Astrocyte (in vitro differentiated cells and primary cell): ENCODE measurements around the gene KPNA5. TPM values are rescaled to one million over a fixed set of nuclear protein-coding genes. Genes with fewer than 3 reads are reported as not detected.
"Not testable (repeated sequence)": the region's sequence is repeated elsewhere in the genome, so short reads cannot be mapped to it uniquely, and the experiment has no call there.

Source experiments
- DNase-seq: peaks from one replicate; pipeline ENCODE4 v3.0.0-alpha.2; 2010; ENCODE audit warnings: low read depth
- FAIRE-seq: peaks from 2 replicates; lab custom pipeline; 2011; peaks lifted over from hg19 to GRCh38; lab: Jason Lieb, UNC
- H2AFZ ChIP-seq: 2 replicates; pipeline ENCODE4 v1.6.0; 2012; ENCODE audit warnings: low read depth, low read length, inconsistent platforms
- H3K27ac ChIP-seq: 2 replicates; pipeline ENCODE4 v1.5.1; 2011; ENCODE audit warnings: low read depth, low read length, inconsistent platforms
- H3K27me3 ChIP-seq: 2 replicates; pipeline ENCODE4 v1.6.0; 2011; ENCODE audit warnings: low read length, inconsistent platforms; ENCODE audit not compliant: insufficient read depth
- H3K36me3 ChIP-seq: 2 replicates; pipeline ENCODE4 v1.5.1; 2011; ENCODE audit warnings: low read length, inconsistent platforms; ENCODE audit not compliant: insufficient read depth
- H3K4me1 ChIP-seq: 2 replicates; pipeline ENCODE4 v1.5.1; 2011; ENCODE audit warnings: low read length, inconsistent platforms; ENCODE audit not compliant: insufficient read depth
- H3K4me2 ChIP-seq: 2 replicates; pipeline ENCODE4 v1.6.0; 2012; ENCODE audit warnings: low read length, inconsistent platforms
- H3K4me3 ChIP-seq: 2 replicates; pipeline ENCODE4 v1.5.1; 2011; ENCODE audit warnings: low read depth, mild to moderate bottlenecking, low read length, inconsistent platforms; ENCODE audit not compliant: insufficient read depth
- H3K79me2 ChIP-seq: 2 replicates; pipeline ENCODE4 v1.6.0; 2012; ENCODE audit warnings: mild to moderate bottlenecking, low read length, inconsistent platforms; ENCODE audit not compliant: insufficient read depth
- H3K9ac ChIP-seq: 2 replicates; pipeline ENCODE4 v1.6.0; 2012; ENCODE audit warnings: mild to moderate bottlenecking, low read length, inconsistent platforms
- H3K9me3 ChIP-seq: 2 replicates; pipeline ENCODE4 v1.5.1; 2012; ENCODE audit warnings: low read depth, mild to moderate bottlenecking, low read length, inconsistent platforms; ENCODE audit not compliant: insufficient read depth
- H4K20me1 ChIP-seq: 2 replicates; pipeline ENCODE4 v1.6.0; 2012; ENCODE audit warnings: low read length, inconsistent platforms; ENCODE audit not compliant: insufficient read depth
- H3K27ac Mint-ChIP-seq: one replicate; pipeline ENCODE4 v1.8.0; 2021; ENCODE audit warnings: mild to moderate bottlenecking, mixed read lengths; ENCODE audit not compliant: unreplicated experiment
- H3K27me3 Mint-ChIP-seq: one replicate; pipeline ENCODE4 v1.8.0; 2021; ENCODE audit warnings: low read depth, mixed read lengths; ENCODE audit not compliant: unreplicated experiment
- H3K36me3 Mint-ChIP-seq: one replicate; pipeline ENCODE4 v1.8.0; 2021; ENCODE audit warnings: low read depth, mixed read lengths; ENCODE audit not compliant: unreplicated experiment
- H3K4me1 Mint-ChIP-seq: one replicate; pipeline ENCODE4 v1.8.0; 2021; ENCODE audit warnings: low read depth, mixed read lengths; ENCODE audit not compliant: unreplicated experiment
- H3K4me3 Mint-ChIP-seq: one replicate; pipeline ENCODE4 v1.8.0; 2021; ENCODE audit warnings: mild to moderate bottlenecking, moderate library complexity, mixed read lengths; ENCODE audit not compliant: unreplicated experiment
- H3K9me3 Mint-ChIP-seq: one replicate; pipeline ENCODE4 v1.8.0; 2021; ENCODE audit warnings: mild to moderate bottlenecking, mixed read lengths; ENCODE audit not compliant: unreplicated experiment
- CTCF ChIP-seq: IDR thresholded peaks from 2 replicates; pipeline ENCODE4 v1.5.1; 2011; ENCODE audit warnings: low read depth, mild to moderate bottlenecking, inconsistent platforms, low read length, moderate library complexity; ENCODE audit not compliant: insufficient read depth
- EZH2 ChIP-seq: IDR thresholded peaks from 2 replicates; pipeline ENCODE4 v1.6.1; 2012; ENCODE audit warnings: mild to moderate bottlenecking, low read length, inconsistent platforms; ENCODE audit not compliant: insufficient read depth
- total RNA-seq: library from RNA; stranded (reverse); gene quantifications from 2 replicates; pipeline ENCODE4 v1.2.1, GENCODE V29; 2021

KPNA5 gene
- total RNA-seq, 1 donor from 2014 or later, result 14.3 TPM

GRCh38 chr6:116730513-116730912 lies 49.5 kb downstream of the KPNA5 start:
- Mint-ChIP-seq H3K27me3 (no peaks in the 10 kb centered on the region), H3K36me3 (peaks cover 2% of the 10 kb centered on the region), H3K9me3 (no peaks in the 10 kb centered on the region), H3K27ac (no peak overlapping the region), H3K4me1 (no peaks in the 10 kb centered on the region), H3K4me3 (no peak overlapping the region)
- no peak for FAIRE-seq
- peaks cover 2% of the 10 kb centered on the region for H3K36me3 ChIP-seq
- H3K27ac ChIP-seq, result no peak overlapping the region
- no peak overlapping the region for H3K9ac ChIP-seq
- TF ChIP-seq EZH2, result no peak
- TF ChIP-seq CTCF, result no peak
- H3K27me3 ChIP-seq, result no peaks in the 10 kb centered on the region
- no peak overlapping the region for H3K4me2 ChIP-seq
- no peaks in the 10 kb centered on the region for H4K20me1 ChIP-seq
- H3K4me1 ChIP-seq, result no peaks in the 10 kb centered on the region
- no peaks in the 10 kb centered on the region for H3K9me3 ChIP-seq
- no peaks in the 10 kb centered on the region for H3K79me2 ChIP-seq
- no peak overlapping the region for H2AFZ ChIP-seq
- no peak for DNase-seq
- H3K4me3 ChIP-seq, result no peak overlapping the region

- no peaks in the 10 kb centered on the region for H4K20me1 ChIP-seq
- Mint-ChIP-seq H3K27me3 (no peaks in the 10 kb centered on the region), H3K36me3 (peaks cover 9% of the 10 kb centered on the region), H3K27ac (no peak overlapping the region), H3K9me3 (peaks cover 4% of the 10 kb centered on the region), H3K4me1 (no peaks in the 10 kb centered on the region), H3K4me3 (no peak overlapping the region)
- no peak for FAIRE-seq
- no peak overlapping the region for H3K4me2 ChIP-seq
- no peaks in the 10 kb centered on the region for H3K36me3 ChIP-seq
- H3K4me1 ChIP-seq, result no peaks in the 10 kb centered on the region
- H3K27me3 ChIP-seq, result no peaks in the 10 kb centered on the region
- no peaks in the 10 kb centered on the region for H3K9me3 ChIP-seq
- no peak overlapping the region for H3K27ac ChIP-seq
- no peak overlapping the region for H3K4me3 ChIP-seq
- H3K9ac ChIP-seq, result no peak overlapping the region
- no peak for DNase-seq
- H3K79me2 ChIP-seq, result no peaks in the 10 kb centered on the region
- TF ChIP-seq CTCF, result no peak
- no peak for TF ChIP-seq EZH2
- no peak overlapping the region for H2AFZ ChIP-seq
These were observed 56.0 kb downstream of the KPNA5 start for GRCh38 chr6:116737004-116737403.

GRCh38 chr6:116740486-116740885 lies 59.5 kb downstream of the KPNA5 start:
- not testable (repeated sequence) for H3K27me3 Mint-ChIP-seq, FAIRE-seq, H3K4me3 Mint-ChIP-seq, H3K9ac ChIP-seq, H4K20me1 ChIP-seq, H3K9me3 Mint-ChIP-seq, H3K4me1 ChIP-seq, H3K4me2 ChIP-seq, H3K79me2 ChIP-seq, H3K27ac Mint-ChIP-seq, H3K4me3 ChIP-seq, DNase-seq, H3K27me3 ChIP-seq, H3K36me3 ChIP-seq, H3K9me3 ChIP-seq, H3K36me3 Mint-ChIP-seq, H2AFZ ChIP-seq, H3K4me1 Mint-ChIP-seq, H3K27ac ChIP-seq
